Stimulated activated CD8-positive, alpha-beta memory T cell treated with anti-CD3 and anti-CD28 coated beads, Interleukin-12 subunit alpha, Interleukin-12 subunit beta, amount 100 ng/mL, for 24 hours (primary cell): ENCODE data around the gene EML4.
"Not testable (repeated sequence)": the region's sequence is repeated elsewhere in the genome, so short reads cannot be mapped to it uniquely, and the experiment has no call there.

Experiments
- DNase-seq: peaks from one replicate; pipeline ENCODE4 v3.0.0-alpha.2; 2020; ENCODE audit errors: extremely low read depth

The EML4 gene

DNA sequence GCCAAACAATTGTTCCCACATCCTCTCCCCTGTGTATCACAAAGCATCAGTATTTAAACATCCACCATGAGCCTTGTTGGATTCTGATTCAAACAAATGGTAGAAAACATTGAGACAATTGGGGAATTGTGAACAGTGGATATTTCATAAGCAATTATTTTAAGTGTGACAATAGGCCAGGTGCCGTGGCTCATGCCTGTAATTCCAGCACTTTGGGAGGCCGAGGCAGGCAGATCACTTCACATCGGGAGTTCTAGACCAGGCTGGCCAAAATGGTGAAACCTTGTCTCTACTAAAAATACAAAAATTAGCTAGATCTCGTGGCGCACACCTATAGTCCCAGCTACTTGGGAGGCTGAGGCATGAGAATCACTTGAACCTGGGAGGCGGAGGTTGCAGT is 165.7 kb downstream of the EML4 start:
- not testable (repeated sequence) for DNase-seq

DNA sequence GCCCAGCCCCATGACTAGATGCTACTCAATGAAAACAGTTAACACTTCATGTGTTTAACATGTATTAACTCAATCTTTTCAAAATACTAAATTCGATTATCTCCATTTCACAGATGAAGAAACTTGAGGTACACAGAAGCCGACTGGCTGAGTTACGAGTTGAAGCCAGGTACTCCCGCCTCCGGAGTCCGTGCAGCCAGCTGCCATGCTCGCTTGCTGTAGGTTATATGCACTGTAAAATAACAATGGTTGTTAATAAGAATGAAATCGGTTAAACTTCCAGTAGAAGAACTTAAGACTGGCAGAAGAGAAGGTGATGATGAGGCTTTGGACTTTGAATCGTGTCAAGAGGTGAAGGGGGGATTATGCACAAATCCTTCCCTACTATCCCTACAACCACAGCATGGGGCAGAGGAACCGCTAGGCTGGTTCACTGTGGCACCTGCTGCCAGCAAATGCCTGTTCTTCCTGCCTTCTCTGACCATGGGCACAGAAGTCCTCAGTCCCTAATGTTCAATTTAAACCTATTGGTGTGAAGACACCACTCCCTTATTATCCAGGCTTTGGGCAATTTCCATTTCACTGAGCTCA is 166.5 kb downstream of the EML4 start:
- DNase-seq: no peak

DNA sequence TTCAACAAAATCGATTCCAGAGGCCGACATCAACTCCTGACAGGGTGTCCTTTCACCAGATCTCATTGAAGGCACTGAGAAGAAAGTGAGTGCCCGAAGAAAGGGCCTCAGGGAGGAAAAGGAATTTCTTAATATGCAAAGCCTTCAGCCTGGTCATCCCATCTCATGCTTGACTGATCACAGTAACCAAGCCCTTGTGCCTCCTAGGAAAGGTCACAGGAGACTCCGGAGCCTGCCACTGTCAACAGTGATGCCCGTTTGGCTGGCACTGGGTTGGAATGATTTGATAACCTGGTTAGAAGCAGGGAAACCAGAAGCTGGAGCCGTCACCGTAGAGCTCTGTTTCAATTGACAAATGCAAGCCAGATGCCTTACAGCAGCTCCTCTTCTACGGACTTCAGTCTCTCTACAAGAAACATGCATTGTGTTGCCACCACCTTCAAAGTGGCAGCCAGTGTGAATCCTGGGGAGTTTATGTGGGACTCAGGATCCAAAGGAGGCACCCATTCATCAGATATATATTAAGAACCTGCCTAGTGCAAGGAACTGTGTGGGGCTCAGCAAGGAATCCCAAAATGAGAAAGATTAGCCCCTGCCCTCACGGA is 167.3 kb downstream of the EML4 start:
- DNase-seq: no peak

DNA sequence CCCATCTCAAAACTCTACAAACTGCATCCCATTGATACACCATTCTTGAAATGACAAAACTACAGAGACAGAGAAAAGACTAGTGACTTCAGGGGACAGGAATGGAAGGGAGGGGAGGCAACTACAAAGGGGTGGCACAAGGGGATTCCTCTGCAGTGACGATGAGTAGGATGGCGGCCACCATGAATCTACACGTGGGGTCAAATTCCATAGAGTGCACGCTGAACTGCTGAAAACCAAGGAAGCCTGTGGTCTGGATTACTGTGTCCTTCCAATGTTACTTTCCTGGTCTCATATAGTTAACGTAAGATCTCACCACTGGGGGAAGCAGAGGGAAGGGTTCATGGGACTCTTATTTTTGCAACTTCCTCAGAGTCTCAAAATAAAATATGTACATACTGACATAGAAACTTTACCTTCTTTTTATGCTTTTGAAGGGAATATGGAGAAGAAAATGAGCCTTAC is 168.2 kb downstream of the EML4 start:
- DNase-seq: no peak

DNA sequence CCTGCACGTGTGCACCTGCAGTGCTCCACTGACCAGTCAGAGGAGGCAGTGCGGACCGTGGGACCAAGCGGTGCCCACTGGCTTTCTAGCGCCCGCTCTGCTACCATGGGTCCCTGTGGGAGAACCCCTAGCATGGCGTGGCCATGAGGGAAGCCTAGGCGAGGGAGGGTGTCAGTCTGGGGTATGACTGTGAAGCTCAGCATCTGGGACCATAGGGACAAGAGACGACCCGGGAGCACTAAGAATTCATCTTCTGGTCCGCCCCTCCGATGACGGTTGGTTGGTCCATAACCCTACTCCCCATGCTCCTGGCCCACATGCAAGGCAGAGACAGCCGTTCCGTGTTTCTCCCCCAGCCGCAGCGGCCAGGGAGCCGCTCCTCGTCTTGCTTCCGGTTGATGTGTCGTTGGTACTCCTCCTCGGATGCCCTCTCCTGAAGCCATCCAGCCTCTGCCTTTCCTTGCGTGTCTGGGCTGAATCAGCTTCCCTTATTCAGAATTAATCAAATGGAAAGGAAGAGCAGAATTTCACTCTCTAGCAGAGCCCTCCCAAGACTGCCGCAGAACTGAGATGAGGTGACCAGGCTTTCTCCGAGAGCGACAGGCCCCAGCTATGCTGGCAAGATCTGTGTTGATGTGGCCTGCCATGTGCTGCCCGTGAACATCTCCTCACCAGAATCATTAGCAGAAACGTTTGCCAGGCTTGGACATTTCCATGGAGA is 168.9 kb downstream of the EML4 start:
- DNase-seq: no peak

DNA sequence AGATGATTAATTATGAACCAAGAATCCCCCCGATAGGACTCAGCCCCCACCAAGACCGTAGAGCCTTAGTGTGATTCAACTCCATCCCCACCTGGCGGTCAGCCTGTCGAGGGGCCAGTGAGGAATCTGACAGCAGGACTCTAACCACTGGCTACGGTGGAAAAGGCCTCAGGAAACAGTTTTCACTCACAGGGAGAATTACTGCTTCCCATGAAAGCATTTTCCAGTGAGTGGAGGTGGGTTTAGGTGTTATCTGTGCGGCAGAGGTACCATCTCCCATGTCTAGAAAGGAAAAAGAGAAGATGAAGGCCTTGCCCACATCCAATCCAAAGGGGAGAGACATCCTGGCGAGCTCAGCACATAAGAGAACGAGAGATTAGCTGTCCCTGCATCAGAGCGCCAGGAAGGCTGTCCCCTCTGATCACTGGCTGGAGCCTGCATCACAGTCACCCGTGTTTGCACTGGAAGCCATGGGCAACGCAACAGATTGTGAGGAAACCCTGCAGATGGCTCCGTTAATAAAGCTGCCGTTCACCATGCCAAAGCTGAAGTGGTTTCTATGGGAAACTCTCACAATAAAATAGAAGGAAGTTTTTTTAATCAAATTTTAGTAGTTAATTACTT is 169.5 kb downstream of the EML4 start:
- DNase-seq: no peak

DNA sequence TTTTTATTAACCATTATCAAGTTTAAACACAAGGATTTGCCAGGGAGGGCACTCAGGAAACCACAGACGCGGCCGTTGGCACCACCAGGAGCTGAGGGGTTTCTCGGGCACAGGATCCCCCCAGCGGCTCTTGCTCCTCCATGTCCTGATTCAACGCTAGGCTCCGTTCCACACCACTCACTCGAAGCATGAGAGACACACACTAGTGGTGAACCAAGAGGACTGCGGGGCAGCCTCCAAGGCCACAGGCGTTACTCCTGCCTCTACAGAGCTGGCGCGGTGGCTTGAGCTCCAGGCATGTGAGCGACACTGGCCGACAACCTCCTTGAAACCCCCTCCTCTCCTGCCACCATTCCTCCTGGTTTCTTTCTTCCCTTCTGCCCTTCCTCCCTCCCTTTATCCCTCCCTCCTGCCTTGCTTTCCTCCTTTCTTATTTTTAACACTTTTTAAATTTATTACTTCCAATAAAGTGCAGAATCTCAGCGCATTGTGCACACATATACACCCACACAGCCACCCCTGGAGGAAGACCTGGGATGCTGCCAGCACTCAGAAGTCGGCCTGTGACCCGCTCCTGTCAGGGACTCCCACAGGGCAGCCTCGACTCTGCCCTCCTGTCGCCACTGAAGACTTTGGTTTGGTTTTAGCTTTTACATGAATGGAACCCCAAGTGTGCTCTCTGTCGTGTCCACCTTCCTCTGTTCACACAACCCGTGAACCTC is 170.2 kb downstream of the EML4 start:
- no peak for DNase-seq

DNA sequence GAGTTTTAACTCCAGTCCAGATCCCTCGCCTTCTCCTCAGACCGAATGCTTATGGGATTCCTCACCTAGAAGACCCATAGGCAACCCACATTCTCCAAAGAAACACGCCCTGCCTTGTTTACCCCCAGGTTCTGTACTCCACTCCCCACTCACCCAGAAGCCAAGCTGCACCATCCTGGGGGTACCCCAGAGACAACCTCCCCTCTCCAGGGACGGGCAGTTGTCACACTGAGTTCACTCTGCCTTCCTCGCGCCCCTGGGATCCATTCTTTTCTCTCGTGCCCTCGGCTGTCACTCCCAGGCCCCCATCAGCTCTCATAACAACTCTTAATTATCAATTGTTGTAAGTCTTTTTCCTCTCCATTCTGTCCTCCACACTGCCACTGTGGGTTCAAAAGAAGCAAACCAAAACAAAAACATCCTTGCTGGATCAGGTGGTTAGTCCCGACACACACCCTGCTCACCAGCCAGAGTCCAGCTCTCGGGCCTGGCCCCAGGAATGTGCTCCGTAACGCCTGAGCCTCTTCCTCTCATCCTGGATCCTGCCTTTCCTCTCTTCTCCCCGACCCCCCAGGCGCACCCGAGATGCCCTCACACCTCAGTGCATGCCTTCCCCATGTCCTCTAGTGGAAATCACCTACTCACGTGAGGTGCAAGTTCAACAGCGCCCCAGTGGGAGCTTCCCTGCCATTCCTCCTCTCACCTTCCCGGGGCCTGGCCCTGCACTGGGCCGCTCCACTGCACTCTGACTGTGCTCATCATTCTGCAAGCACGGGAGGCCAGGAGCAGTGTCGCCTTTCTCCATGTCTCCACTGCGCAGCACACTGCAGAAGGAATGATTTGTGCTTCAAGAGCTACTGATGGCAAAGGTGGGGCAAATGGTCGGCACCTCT is 171.1 kb downstream of the EML4 start:
- no peak for DNase-seq

DNA sequence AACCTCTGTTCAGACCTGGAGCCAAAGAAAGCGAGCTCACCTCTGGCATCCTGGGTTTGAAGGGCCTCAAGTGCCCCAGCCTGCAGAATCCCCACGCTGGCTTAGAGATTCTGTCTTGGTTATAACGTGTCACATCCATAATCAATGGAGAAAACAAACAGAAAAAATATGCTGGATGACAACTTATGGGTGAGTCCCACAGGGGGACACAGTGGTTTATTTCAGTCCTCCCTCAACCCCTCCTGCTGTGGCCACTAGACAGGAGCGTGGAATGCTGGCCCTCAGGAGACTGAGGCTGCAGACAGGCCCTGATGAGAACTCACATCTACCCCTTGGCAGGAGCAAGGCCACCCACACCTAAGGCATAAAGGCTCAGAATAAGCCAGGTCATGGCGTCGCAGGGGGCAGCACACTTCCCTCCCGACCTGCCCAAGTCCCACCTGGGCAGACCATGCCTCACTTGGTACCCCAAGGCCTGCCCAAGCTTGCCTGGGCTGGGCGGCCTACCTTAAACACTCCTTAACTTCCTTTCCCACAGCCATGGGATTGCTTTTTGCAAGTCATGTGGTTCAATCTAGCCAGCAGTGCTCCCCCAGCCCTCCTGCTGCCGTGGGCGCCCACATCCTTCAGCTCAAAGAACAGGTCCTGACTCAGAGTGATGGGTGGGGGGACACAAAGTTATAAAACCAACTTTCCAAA is 171.9 kb downstream of the EML4 start:
- DNase-seq: no peak

DNA sequence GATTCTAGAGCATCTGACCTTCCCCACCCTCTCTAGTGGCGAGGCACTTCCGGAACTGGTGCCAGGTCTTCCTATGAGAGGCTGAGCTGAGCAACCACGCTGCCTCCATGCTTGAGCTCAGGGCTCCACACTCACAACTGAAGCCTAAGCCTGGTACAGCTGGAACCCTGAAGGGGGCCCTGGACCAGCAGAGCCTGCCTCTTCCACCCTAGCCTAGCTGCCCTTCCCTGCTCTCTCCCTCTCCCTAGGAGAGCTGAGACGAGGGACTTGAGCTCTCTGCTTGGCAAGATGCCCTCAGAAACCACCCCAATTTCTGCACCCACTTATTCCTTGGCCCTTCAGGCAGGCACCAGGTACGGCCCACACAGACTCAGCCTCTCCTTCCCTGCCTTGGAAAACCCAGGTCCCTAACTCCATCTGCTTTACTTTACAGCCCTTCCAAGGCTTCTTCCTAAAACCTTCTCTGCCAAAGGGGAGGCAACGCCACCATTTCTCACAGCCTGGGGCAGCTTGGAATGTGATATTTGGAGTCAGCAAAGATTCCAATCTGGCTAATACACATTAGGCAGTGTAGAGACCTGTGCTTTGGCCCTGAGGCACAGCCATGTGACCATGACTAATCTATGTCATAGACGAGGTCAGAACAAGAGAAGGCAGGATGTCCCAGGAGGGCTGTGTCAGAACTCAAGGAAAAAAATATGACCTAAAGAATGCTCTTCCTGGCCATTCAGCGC is 173.1 kb downstream of the EML4 start:
- DNase-seq: no peak

DNA sequence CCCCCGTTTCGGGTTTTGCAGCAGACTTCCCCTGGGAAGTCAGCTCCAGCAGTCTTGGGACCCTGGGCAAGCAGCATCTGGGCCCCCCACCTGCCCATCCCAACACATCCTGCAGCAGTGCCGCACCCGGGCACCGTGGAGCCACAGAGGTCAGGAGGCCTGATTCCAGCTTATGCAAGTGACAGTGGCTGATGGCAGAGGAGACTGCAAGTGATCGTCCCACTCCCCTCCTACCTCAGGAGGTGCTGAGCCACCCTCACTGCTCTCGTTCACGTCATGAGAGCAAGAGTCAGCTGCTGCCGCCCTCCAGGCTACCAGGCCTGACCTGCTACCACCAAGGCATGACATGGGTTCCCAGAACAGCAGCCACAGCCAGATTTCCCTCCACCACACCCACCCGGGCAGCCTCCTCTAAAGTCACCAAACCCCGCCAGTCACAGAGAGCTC is 173.7 kb downstream of the EML4 start:
- no peak for DNase-seq

DNA sequence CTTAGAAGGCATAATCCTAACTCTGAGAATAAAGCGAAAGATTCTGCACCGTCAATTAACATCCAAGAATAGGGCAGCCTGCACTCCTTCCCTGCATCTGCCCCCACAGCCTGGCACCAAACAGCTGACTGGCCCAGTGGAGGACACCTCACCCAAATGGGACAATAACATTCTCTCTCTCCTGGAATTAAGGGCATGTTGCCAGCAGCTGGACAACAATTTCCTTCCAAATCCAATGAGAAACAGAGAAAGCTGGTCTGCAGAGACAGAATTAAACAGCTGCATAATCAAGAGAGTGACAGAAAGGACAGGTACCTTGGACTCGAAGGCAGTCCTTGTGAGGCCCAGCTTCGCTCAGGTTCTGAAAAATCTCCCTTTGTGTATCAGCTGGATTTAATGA is 176.8 kb downstream of the EML4 start:
- no peak for DNase-seq

DNA sequence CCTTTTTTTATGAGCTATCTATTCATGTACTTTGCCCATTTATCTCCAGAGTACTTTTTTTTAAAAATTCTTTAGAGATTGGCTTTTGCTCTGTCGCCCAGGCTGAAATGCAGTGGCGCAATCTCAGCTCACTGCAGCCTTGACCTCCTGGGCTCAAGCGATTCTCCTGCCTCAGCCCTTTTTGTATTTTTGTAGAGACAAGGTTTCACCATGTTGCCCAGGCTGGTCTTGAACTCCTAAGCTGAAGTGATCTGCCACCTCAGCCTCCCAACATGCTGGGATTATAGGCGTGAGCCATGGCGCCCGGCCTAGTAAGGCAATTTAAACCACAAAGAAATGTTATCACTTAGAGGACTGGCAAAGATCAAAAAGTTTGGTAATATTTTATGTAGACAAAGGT is 177.7 kb downstream of the EML4 start:
- DNase-seq: not testable (repeated sequence)

DNA sequence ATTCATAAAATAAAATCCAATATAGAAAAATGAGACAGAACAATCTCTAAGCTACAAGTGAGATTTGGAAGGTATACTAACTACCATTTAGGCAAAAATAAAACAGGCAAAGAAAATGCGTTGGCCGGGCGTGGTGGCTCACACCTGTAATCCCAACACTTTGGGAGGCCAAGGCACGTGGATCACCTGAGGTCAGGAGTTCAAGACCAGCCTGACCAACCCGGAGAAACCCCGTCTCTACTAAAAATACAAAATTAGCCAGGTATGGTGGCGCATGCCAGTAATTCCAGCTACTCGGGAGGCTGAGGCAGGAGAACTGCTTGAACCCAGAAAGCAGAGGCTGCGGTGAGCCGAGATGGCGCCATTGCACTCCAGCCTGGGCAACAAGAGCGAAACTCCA is 178.4 kb downstream of the EML4 start:
- not testable (repeated sequence) for DNase-seq

DNA sequence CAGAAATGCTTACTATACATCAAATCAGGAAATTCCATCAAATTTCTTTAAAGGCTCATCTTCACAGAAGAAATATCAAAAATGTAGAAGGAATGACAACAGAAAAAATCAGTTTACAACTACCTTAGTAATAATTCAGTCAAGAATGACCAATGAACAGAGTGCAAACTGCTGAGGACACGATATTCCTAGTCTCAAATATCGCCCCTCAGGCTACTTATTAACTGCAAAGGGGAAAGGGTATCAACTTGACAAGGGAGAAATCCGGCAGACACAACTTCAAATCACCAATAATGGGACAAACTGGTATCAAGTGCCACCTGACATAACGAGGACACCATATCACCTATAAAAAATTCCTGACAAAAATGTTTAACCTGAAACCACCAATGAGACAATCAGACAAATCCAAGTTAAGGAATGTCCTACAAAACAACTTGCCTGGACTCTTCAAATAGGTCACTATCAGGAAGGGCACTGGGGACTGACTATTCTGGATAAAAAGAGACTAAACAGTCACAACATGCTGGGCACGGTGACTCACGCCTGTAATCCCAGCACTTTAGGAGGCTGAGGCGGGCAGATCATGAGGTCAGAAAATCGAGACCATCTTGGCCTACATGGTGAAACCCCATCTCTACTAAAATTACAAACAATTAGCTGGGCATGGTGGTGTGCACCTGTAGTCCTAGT is 179.1 kb downstream of the EML4 start:
- DNase-seq: no peak

DNA sequence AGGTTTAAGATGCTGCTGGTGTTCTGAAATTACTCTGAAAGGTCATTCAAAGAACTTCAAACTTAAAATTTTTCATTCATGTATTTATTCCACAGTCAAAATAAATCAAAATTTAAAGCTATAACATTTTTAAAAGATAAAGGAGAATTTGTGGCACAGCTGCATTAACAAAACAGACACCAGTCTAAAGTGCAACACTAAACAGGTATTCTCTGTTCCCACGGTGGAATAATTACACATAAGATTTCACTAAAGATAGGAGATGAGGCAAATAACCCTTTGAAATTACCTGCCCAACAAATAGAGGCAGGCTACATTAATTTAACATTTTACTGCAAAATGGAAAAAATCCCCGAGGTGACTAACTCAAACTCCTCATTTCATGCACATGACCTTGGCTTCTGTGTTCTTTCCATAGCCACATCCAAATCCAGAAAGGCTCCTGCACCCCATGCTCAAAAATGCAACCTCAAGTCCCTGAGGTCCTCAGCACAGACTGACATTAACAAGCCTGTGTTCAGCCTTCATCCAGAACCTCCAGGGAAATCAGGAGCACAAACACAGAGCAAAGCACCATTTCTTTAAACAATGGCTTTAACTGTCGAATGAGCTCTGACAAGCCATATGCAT is 181.4 kb downstream of the EML4 start:
- DNase-seq: no peak

DNA sequence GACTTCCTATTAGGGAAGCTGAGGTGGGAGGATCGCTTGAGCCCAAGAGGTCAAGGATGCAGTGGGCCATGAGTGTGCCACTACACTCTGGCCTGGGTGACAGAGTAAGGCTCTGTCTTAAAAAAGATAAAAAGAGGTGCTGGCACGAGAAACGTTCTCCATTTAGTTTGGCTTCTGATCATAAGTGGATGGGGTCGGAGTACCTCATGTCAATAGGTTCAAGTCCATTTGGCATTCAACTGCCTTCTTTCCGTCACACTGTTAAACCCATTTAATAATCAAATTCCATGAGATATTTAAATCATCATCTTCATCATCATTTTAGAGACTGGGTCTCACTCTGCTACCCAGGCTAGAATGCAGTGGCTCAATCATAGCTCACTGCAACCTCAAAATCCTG is 182.7 kb downstream of the EML4 start:
- no peak for DNase-seq

DNA sequence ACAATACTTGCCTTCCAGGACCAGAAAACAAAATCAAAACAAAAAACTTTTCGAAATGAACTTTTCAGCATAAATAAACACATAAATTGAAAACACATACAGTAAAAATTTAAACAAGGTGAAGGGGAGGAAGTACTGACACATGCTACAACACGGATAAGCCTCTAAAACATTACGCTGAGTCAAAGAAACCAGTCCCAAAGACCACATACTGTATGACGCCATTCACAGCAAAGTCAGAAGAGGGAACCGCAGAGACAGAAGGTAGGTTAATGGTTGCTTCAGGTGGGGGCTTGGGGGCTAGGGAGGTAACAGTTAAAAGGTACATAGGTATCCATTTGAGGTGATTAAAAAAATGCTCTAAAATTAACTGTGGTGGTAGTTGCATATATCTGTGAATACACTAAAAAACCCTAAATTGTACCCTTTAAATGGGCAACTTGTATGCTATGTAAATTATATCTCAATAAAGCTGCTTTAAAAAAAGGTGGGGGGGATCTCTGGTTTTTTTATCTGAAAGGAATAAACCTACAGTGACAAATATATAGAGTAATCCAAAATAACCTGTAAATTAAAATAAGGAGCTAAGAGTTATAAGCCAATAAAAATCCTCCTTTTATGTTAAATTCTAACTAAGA is 184.8 kb downstream of the EML4 start:
- DNase-seq: no peak
